Keratinocyte (primary cell): ENCODE measurements around the gene HMCN2. TPM values are rescaled to one million over a fixed set of nuclear protein-coding genes. Genes with fewer than 3 reads are reported as not detected.

Experiments
- DNase-seq: peaks from one replicate; pipeline ENCODE4 v3.0.0-alpha.2; 2011; ENCODE audit warnings: low read depth, missing footprints, low spot score
- FAIRE-seq: peaks from 2 replicates; lab custom pipeline; 2011; peaks lifted over from hg19 to GRCh38; lab: Jason Lieb, UNC
- H2AFZ ChIP-seq: 2 replicates; pipeline ENCODE4 v1.6.0; 2012; ENCODE audit warnings: low read length, control low read depth, inconsistent platforms; ENCODE audit not compliant: control insufficient read depth
- H3K27ac ChIP-seq: 2 replicates; pipeline ENCODE4 v1.5.1; 2011; ENCODE audit warnings: low read length; ENCODE audit not compliant: control insufficient read depth, insufficient read depth
- H3K27me3 ChIP-seq: 3 replicates; pipeline ENCODE4 v1.6.0; 2011; ENCODE audit warnings: low read length; ENCODE audit not compliant: control insufficient read depth, insufficient read depth; ENCODE audit errors: extremely low read depth
- H3K36me3 ChIP-seq, 2 experiments: 2 replicates in 1 of 2; 3 replicates in 1 of 2; pipeline ENCODE4 v1.5.1; 2011; ENCODE audit warnings: low read length in 2 of 2, mild to moderate bottlenecking in 1 of 2; ENCODE audit not compliant: control insufficient read depth in 2 of 2, insufficient read depth in 2 of 2; ENCODE audit errors: extremely low read depth in 1 of 2
- H3K4me1 ChIP-seq: 3 replicates; pipeline ENCODE4 v1.5.1; 2011; ENCODE audit warnings: low read length; ENCODE audit not compliant: control insufficient read depth, insufficient read depth; ENCODE audit errors: extremely low read depth
- H3K4me2 ChIP-seq: 3 replicates; pipeline ENCODE4 v1.6.0; 2011; ENCODE audit warnings: low read depth, low read length; ENCODE audit not compliant: control insufficient read depth, insufficient read depth; ENCODE audit errors: extremely low read depth
- H3K4me3 ChIP-seq, 3 experiments: fragments of 200-600 bp in 1 of 3; sonication (generic) in 1 of 3; 2 replicates in 2 of 3; 3 replicates in 1 of 3; pipeline ENCODE4 v1.5.1; 2011 to 2016; ENCODE audit warnings: low read length in 3 of 3, mild to moderate bottlenecking in 3 of 3, control low read depth in 2 of 3, inconsistent platforms in 1 of 3, low read depth in 1 of 3, mixed read lengths in 1 of 3, mixed run types in 1 of 3, moderate library complexity in 1 of 3; ENCODE audit not compliant: control insufficient read depth in 2 of 3, insufficient read depth in 2 of 3; ENCODE audit errors: extremely low read depth in 1 of 3
- H3K79me2 ChIP-seq: 2 replicates; pipeline ENCODE4 v1.6.0; 2012; ENCODE audit warnings: low read length; ENCODE audit not compliant: control insufficient read depth, insufficient read depth
- H3K9ac ChIP-seq: 3 replicates; pipeline ENCODE4 v1.6.0; 2011; ENCODE audit warnings: low read length; ENCODE audit not compliant: control insufficient read depth, insufficient read depth; ENCODE audit errors: extremely low read depth
- H3K9me1 ChIP-seq: 3 replicates; pipeline ENCODE4 v1.6.0; 2011; ENCODE audit warnings: low read length; ENCODE audit not compliant: control insufficient read depth, insufficient read depth; ENCODE audit errors: extremely low read depth
- H3K9me3 ChIP-seq: 2 replicates; pipeline ENCODE4 v1.5.1; 2012; ENCODE audit warnings: low read depth, low read length; ENCODE audit not compliant: control insufficient read depth
- H4K20me1 ChIP-seq: 3 replicates; pipeline ENCODE4 v1.6.0; 2011; ENCODE audit warnings: low read length; ENCODE audit not compliant: control insufficient read depth, insufficient read depth; ENCODE audit errors: extremely low read depth
- EZH2 ChIP-seq: IDR thresholded peaks from one replicate; pipeline ENCODE4 v1.6.1; 2012; ENCODE audit warnings: inconsistent platforms, mild to moderate bottlenecking, low read length, moderate library complexity
- dilution Hi-C: fragments of 300-500 bp; cut with MboI; formaldehyde crosslinking; loops from one replicate; pipeline ENCODE4 v1.7.0; 2020; ENCODE audit warnings: low sequenced_read_pairs; ENCODE audit not compliant: extremely low pct_ligation_motif_present
- polyA plus RNA-seq, 5 experiments: library from polyadenylated mRNA; depleted of rRNA in 3 of 5; stranded (reverse) in 3 of 5; stranded (forward) in 1 of 5; unstranded in 1 of 5; fragments of >200 nt; gene quantifications; 1 replicate in 1 of 5; 2 replicates in 3 of 5; 3 replicates in 1 of 5; pipeline versions ENCODE4 v1.2.1 to v1.2.3, GENCODE V29; 2011 to 2012; ENCODE audit warnings: missing spikeins in 2 of 5, low read depth in 1 of 5, low replicate concordance in 1 of 5
- TF ChIP-seq, protein P1 (sequence below), 3 experiments: IDR thresholded peaks in 1 of 3; conservative IDR thresholded peaks in 1 of 3; optimal IDR thresholded peaks in 1 of 3; 2 replicates in 2 of 3; 3 replicates in 1 of 3; pipeline versions ENCODE3 to v1.5.1; 2011; ENCODE audit warnings: low read length in 3 of 3, mild to moderate bottlenecking in 3 of 3, moderate library complexity in 2 of 3, control low read depth in 1 of 3, inconsistent platforms in 1 of 3; ENCODE audit not compliant: insufficient read depth in 2 of 3; ENCODE audit errors: extremely low read depth in 1 of 3

The HMCN2 gene
- polyA plus RNA-seq, 1 donor (not counting 4 experiments of a cell fraction or from before 2014, with no cell fraction given): not detected

DNA sequence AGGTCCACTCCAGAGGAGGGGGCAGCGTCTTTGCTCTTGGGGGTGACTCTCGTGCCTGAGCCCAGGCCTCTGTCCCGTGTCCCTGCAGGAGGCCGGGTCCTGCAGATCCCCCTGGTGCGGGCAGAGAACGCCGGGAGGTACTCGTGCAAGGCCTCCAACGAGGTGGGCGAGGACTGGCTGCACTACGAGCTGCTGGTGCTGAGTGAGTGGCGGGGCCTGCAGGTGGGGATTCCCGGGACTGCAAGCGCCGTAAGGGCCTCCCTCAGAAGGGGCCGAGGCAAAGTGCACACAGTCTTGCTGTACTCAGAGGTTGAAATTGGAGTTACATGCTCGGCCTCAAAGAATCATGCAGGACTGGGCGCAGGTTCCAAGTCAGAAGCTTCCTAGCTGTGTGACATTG lies 116.5 kb downstream of the HMCN2 start:
- dilution Hi-C loops: no loop called here
- Histone ChIP-seq H3K27me3 (peaks cover 8% of the 10 kb centered on the region), H3K9ac (no peak overlapping the region), H4K20me1 (no peaks in the 10 kb centered on the region), H3K4me3 (no peak overlapping the region), H3K4me2 (no peak overlapping the region), H3K4me1 (no peaks in the 10 kb centered on the region), H3K27ac (no peak overlapping the region), H3K36me3 (no peaks in the 10 kb centered on the region), H3K79me2 (no peaks in the 10 kb centered on the region), H3K9me3 (no peaks in the 10 kb centered on the region), H3K9me1 (no peaks in the 10 kb centered on the region), H2AFZ (no peak overlapping the region)
- no peak for FAIRE-seq
- no peak for TF ChIP-seq EZH2
- TF ChIP-seq, protein P1, sequence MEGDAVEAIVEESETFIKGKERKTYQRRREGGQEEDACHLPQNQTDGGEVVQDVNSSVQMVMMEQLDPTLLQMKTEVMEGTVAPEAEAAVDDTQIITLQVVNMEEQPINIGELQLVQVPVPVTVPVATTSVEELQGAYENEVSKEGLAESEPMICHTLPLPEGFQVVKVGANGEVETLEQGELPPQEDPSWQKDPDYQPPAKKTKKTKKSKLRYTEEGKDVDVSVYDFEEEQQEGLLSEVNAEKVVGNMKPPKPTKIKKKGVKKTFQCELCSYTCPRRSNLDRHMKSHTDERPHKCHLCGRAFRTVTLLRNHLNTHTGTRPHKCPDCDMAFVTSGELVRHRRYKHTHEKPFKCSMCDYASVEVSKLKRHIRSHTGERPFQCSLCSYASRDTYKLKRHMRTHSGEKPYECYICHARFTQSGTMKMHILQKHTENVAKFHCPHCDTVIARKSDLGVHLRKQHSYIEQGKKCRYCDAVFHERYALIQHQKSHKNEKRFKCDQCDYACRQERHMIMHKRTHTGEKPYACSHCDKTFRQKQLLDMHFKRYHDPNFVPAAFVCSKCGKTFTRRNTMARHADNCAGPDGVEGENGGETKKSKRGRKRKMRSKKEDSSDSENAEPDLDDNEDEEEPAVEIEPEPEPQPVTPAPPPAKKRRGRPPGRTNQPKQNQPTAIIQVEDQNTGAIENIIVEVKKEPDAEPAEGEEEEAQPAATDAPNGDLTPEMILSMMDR (optimal IDR thresholded peaks at IDR 0.05 in 1 of 3, IDR thresholded peaks at IDR 0.05 in 1 of 3, conservative IDR thresholded peaks at IDR 0.05 in 1 of 3; ENCODE audit: extremely low read depth in 1 of 3, insufficient read depth in 2 of 3, low read length in 3 of 3): no peak
- DNase-seq: no peak

DNA sequence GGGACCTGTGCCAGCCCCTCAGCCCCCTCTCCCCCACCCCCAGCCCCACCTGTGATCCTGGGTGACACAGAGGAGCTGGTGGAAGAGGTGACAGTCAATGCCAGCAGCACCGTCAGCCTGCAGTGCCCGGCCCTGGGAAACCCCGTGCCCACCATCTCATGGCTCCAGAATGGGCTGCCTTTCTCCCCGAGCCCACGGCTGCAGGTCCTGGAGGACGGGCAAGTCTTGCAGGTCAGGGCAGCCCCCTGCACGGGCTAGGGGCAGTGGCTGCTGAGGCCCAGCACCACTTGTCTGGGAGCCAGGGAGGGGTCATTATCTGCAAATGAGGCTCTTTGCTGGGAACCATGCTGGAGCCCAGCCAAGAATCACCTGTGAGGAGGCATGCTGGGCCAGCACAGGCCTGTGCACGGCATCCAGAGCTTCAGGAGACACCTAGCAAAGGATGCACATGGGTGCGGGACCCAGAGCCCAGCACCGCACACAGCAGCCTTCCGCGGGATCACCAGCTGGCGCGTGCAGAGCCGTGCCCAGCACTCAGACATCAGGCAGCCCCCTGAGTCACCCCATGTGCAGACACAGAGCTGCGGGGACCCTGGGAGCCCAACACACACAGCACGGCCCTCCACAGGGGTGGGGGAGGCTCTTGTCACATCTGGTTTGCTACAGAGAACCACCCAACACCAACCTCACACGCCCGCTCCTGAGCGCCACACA lies 117.2 kb downstream of the HMCN2 start:
- Histone ChIP-seq H3K9me3 (no peaks in the 10 kb centered on the region), H3K36me3 (no peaks in the 10 kb centered on the region), H3K79me2 (no peaks in the 10 kb centered on the region), H2AFZ (no peak overlapping the region), H3K27me3 (peaks cover 8% of the 10 kb centered on the region), H4K20me1 (no peaks in the 10 kb centered on the region), H3K4me2 (no peak overlapping the region), H3K4me1 (no peaks in the 10 kb centered on the region), H3K27ac (no peak overlapping the region), H3K9ac (no peak overlapping the region), H3K4me3 (no peak overlapping the region), H3K9me1 (no peaks in the 10 kb centered on the region)
- TF ChIP-seq, protein P1 (optimal IDR thresholded peaks at IDR 0.05 in 1 of 3, IDR thresholded peaks at IDR 0.05 in 1 of 3, conservative IDR thresholded peaks at IDR 0.05 in 1 of 3; ENCODE audit: extremely low read depth in 1 of 3, insufficient read depth in 2 of 3, low read length in 3 of 3): no peak
- TF ChIP-seq EZH2: no peak
- FAIRE-seq (no peak), DNase-seq (no peak)
- dilution Hi-C loops: no loop called here
